ENCODE measurements around the gene FFAR4. TPM values are rescaled to one million over a fixed set of nuclear protein-coding genes. Genes with fewer than 3 reads are reported as not detected.

Gene FFAR4
- total and polyA plus RNA-seq, 2 of the 4 experiments (the other 2 are of a cell fraction), result not detected

- no peak for TF ChIP-seq MXI1 (IDR thresholded peaks at IDR 0.05; ENCODE audit: borderline replicate concordance, low read depth, low read length)
These were observed 6.8 kb downstream of the FFAR4 start (continued) for GRCh38 chr10:93573051-93573909.

- Histone ChIP-seq H4K5ac (ENCODE audit: low read depth, low read length) (no peak overlapping the region), H2BK5ac (ENCODE audit: low read depth, low read length, poor library complexity, severe bottlenecking) (no peak overlapping the region), H3K14ac (replicated peaks; ENCODE audit: low read depth, low read length) (no peak overlapping the region), H3K4ac (ENCODE audit: low read depth, low read length) (no peak overlapping the region), H3K79me1 (ENCODE audit: low read depth in 1 of 2, low read length in 2 of 2) (no peaks in the 10 kb centered on the region), H3K4me3 (ENCODE audit: insufficient read depth, low read depth, low read length) (no peak overlapping the region), H2BK20ac (ENCODE audit: low read depth, low read length) (no peak overlapping the region), H2AK9ac (replicated peaks; ENCODE audit: low read depth, low read length, poor library complexity) (no peak overlapping the region), H3K27me3 (ENCODE audit: control insufficient read depth, insufficient read depth, low read length) (peaks cover 54% of the 10 kb centered on the region), H4K91ac (ENCODE audit: insufficient read depth, low read depth, low read length) (no peak overlapping the region), H2AK5ac (ENCODE audit: low read depth, low read length) (no peak overlapping the region), H2BK120ac (ENCODE audit: low read depth, low read length) (no peak overlapping the region), H2BK15ac (ENCODE audit: low read depth, low read length) (no peak overlapping the region), H2AFZ (replicated peaks; ENCODE audit: low read length, poor library complexity) (no peak overlapping the region), H3K27ac (ENCODE audit: insufficient read depth, low read length) (no peak overlapping the region), H3K9me1 (ENCODE audit: insufficient read depth, low read length) (no peaks in the 10 kb centered on the region), H4K20me1 (ENCODE audit: insufficient read depth, low read length) (no peaks in the 10 kb centered on the region), H3K23ac (ENCODE audit: low read depth, low read length) (no peak overlapping the region), H3K18ac (ENCODE audit: low read depth, low read length) (no peak overlapping the region), H3K9ac (ENCODE audit: low read depth, low read length) (no peak overlapping the region), H3K4me1 (ENCODE audit: control insufficient read depth, insufficient read depth, low read length) (no peaks in the 10 kb centered on the region), H3K9me3 (ENCODE audit: control insufficient read depth, insufficient read depth, low read length) (no peaks in the 10 kb centered on the region), H3K56ac (ENCODE audit: extremely low read depth, insufficient read depth, low read length) (no peak overlapping the region), H4K8ac (ENCODE audit: low read depth in 2 of 2, low read length in 2 of 2) (no peak overlapping the region), H3K4me2 (ENCODE audit: low read depth, low read length) (no peak overlapping the region), H3K36me3 (ENCODE audit: control insufficient read depth, insufficient read depth, low read length) (no peaks in the 10 kb centered on the region)
- dilution Hi-C loops (cut with HindIII; ENCODE audit: low sequenced_read_pairs, unreplicated experiment) (no loop called here), intact Hi-C loops (cut with micrococcal nuclease) (no loop called here), in situ Hi-C loops (cut with MboI; ENCODE audit: low sequenced_read_pairs) (no loop called here)
- TF ChIP-seq RAD21 (IDR thresholded peaks at IDR 0.05; ENCODE audit: low read length) (no peak), MAFK (IDR thresholded peaks at IDR 0.05; ENCODE audit: low read depth, low read length) (no peak)
- CTCF ChIA-PET, result interaction anchor here (0.6 kb wide), 1 partner anchor 32 kb away, joined by 3 read pairs; no protein-coding TSS in a partner anchor
- WGBS, 2 experiments (ENCODE audit: extremely low coverage in 2 of 2, insufficient read length in 1 of 2), result no CpG with 5 or more reads among the region's 3 CpGs
- no peak for ATAC-seq (ENCODE audit: low read depth)
- DNase-seq, result no peak
- no TSS peak for BruUV-seq (replicated peaks)
- POLR2A ChIA-PET (ENCODE audit: unreplicated experiment), result no interaction called here
These were observed 7.5 kb downstream of the FFAR4 start for GRCh38 chr10:93573924-93574323.
